Hepatic stellate cell (primary cell): ENCODE results near the gene TMEM95.
A peak's percentile ranks its signal among the peaks of the same experiment; 100 is the strongest.
"Not testable (repeated sequence)": the region's sequence is repeated elsewhere in the genome, so short reads cannot be mapped to it uniquely, and the experiment has no call there.

ENCODE experiments used
- DNase-seq: peaks from one replicate; pipeline ENCODE4 v3.0.0; 2011; ENCODE audit warnings: low spot score

The TMEM95 gene

GRCh38 chr17:7346761-7347614, 8.0 kb upstream of the TMEM95 start:
- no peak for DNase-seq

- no peak for DNase-seq
These were observed 7.1 kb upstream of the TMEM95 start for GRCh38 chr17:7347630-7348477.

GRCh38 chr17:7348478-7349242, 6.3 kb upstream of the TMEM95 start:
- no peak for DNase-seq

- peak; percentile 98 for DNase-seq
These were observed 3.1 kb upstream of the TMEM95 start, which contains the start of gene KCTD11 for GRCh38 chr17:7351665-7352502. Gene KCTD11 (plus strand): TSS chr17:7352162.

- DNase-seq, result no peak
These were observed 2.5 kb upstream of the TMEM95 start for GRCh38 chr17:7352503-7352889.

GRCh38 chr17:7352910-7353635, 1.9 kb upstream of the TMEM95 start:
- no peak for DNase-seq

GRCh38 chr17:7354262-7354843, 603 bp upstream of the TMEM95 start:
- DNase-seq, result no peak

- DNase-seq, result no peak
These were observed 617 bp downstream of the TMEM95 start for GRCh38 chr17:7355573-7355972.

- DNase-seq, result peak; percentile 74
These were observed 1.2 kb downstream of the TMEM95 start for GRCh38 chr17:7356072-7356549.

GRCh38 chr17:7356756-7357155, 1.8 kb downstream of the TMEM95 start:
- DNase-seq, result no peak

GRCh38 chr17:7357381-7357780, 2.4 kb downstream of the TMEM95 start:
- no peak for DNase-seq

GRCh38 chr17:7361906-7362305, 7.0 kb downstream of the TMEM95 start:
- no peak for DNase-seq

- DNase-seq, result no peak
These were observed 8.4 kb downstream of the TMEM95 start for GRCh38 chr17:7363311-7363710.

GRCh38 chr17:7365963-7366362, 11.0 kb downstream of the TMEM95 start:
- DNase-seq, result not testable (repeated sequence)

- DNase-seq, result no peak
These were observed 12.1 kb downstream of the TMEM95 start for GRCh38 chr17:7367083-7367482.

GRCh38 chr17:7367918-7368598, 13.1 kb downstream of the TMEM95 start:
- no peak for DNase-seq

- not testable (repeated sequence) for DNase-seq
These were observed 13.6 kb downstream of the TMEM95 start for GRCh38 chr17:7368599-7368994.

- DNase-seq, result no peak
These were observed 14.9 kb downstream of the TMEM95 start for GRCh38 chr17:7369825-7370224.

GRCh38 chr17:7370853-7371252, 15.9 kb downstream of the TMEM95 start:
- DNase-seq, result no peak

GRCh38 chr17:7374353-7374752, 19.4 kb downstream of the TMEM95 start:
- DNase-seq, result no peak
